HG03139 (cell line): ENCODE results near the gene ITGB2.

Experiments
- ATAC-seq: cut with Tn5 transposase; IDR thresholded peaks from one replicate; pipeline ENCODE4 v1.9.1; 2021; ENCODE audit not compliant: unreplicated experiment

The ITGB2 gene

DNA sequence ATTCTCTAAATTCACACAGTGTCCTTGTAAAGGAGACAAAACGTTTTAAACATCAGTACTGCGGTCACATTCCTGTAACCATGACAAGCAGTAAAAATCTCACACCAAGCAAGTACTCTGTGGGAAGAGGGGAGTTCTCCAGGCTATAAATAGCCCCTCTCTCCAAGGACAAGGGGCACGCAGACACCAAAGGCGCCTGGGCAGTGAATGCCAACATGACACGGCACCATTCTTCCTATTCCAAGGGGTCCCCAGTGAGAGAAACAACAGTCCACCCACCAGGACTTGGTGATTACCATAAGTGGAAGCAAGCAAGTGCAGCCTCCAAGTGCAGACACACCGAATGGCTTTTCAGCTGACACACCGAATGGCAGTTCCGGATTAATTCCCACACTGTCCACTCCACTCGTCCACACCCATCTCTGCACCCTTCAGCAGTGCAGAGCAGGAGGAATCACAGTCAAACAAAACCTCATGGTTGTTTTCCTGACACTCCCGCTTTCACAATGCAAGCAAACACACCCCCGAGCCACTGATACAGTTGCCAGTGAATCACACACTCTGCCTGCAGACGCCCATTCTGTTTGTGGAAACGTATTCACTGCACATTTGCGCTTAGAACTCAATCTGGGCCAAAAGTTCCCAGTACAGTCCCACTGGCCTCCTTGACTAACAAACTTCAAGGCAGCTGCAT, 49.0 kb downstream of the ITGB2 start:
- no peak for ATAC-seq

GRCh38 chr21:44870748-44871495, 49.8 kb downstream of the ITGB2 start:
- no peak for ATAC-seq

GRCh38 chr21:44869781-44870747, 50.6 kb downstream of the ITGB2 start:
- no peak for ATAC-seq

- no peak for ATAC-seq
Measured at GRCh38 chr21:44868707-44869106, 52.0 kb downstream of the ITGB2 start.

DNA sequence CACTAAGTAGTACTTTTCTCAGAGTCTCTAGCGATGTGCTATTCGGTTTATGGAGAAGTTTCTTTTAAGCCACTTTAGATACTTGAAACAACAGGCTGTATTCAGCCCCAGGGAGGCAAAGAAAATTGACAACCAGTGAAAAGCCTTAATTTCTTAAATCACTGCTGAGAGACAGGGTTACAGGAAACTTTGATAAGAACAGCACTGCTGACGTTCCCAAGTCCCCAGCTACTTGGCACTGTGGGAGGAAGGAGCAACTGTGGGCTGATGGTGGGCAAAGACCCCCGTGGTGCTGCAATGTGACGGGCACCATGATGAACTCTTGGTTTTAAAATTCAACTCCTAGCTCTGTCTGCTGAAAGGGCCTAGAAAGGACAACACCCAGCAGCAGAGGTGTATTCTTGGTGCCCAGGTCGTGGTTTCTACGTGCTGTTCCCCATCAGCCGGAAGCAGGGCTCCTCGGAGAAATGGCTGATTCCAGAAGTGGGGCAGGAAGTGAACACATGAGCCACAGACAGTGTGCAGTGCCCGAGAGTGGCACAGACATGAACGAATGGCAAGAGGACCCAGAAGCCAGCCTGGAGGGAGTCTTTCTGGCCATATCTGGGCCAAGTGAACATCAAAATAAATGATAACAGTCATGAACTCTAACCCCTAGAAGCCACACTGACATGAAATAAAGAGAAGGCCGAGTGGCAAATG, 52.5 kb downstream of the ITGB2 start:
- ATAC-seq, result no peak

DNA sequence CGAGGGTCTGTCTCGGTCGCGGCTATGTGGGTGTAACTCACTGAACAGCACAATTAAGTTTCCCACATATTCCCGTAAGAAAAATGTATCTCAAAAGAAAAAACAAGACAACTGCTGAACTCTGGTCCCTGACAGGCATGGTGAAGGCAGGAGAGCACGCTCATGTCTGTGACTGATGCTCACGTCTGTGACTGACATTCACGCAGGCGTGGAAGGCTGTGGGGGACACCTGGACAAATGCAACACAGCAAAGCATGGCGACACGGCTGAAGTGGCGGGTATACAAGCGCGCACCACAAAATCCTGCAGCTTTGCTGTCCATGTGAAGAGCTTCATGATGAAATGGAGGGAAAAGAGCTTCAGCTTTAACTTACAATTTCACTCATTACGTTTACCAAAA, 53.2 kb downstream of the ITGB2 start:
- ATAC-seq, result no peak

DNA sequence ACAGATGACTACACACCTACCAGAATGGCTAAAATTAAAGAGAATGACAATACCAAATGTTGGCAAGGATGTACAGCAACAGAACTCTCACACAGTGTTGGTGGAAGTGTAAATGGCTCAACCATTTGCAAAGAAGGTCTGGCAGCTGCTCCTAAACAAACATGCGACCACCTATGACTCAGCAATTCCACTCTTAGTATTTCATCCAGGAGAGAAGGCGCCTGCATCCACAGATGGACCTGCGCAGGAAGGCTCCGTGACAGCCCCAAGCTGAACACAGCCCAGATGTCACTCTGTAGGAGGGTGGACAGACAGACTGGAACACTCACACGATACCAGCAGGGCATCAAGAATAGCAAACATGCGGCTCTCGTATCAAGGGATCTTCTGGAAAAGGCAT, 53.9 kb downstream of the ITGB2 start:
- no peak for ATAC-seq

- no peak for ATAC-seq
Measured at GRCh38 chr21:44865561-44866280, 55.0 kb downstream of the ITGB2 start.

- no peak for ATAC-seq
Measured at GRCh38 chr21:44862869-44863685, 57.6 kb downstream of the ITGB2 start.

DNA sequence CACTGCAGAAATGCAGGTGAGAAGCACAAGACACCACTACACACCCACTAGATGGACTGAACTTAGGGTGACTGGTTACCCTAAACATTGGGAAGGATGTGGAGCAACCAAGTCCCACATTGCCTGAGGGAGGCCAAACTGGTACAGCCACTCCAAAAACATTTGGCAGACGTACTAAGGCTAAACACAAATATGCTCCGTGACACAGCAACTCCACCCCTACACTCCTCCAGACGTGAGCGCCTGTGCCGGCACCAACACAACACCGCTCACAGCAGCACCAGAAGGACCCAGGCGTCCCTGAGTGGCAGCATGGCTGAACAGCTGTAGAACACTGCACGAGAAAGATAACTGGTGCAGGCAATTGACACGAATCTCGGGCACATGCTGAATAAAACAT, 61.9 kb downstream of the ITGB2 start:
- ATAC-seq, result no peak

- ATAC-seq, result no peak
Measured at GRCh38 chr21:44858291-44858690, 62.4 kb downstream of the ITGB2 start.

DNA sequence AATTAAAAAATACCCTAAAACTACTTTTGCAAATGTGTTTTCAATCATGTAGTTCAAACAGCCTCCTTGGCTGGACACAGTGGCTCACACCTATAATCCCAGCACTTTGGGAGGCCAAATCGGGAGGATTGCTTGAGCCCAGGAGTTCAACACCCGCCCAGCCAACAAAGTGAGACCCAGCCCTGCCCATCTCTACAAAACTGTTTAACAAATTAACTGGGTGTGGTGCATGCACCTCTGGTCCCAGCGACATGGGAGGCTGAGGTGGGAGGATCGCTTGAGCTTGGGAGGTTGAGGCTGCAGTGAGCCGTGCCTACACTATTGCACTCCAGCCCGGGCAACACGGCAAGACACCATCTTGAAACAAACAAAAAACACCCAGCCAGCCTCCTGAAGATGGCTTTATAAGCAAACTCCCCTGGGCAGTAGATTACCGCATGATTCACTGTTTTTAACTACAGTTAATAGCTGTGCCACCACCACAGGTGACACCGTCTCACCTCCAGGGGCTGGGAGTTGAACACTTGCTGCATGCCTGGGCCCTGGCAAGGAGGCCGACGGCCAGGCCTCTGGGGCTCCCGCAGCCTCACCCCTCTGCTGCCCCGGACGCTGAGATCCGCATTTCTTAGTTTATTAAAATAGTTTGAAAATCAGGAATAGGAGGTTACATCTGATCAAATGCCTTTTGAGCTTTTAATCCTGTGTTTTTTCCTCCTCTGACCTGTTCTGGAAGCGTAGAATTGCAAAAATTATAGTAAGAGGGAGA, 63.4 kb downstream of the ITGB2 start:
- ATAC-seq, result no peak

- ATAC-seq, result no peak
Measured at GRCh38 chr21:44856131-44856530, 64.6 kb downstream of the ITGB2 start.

GRCh38 chr21:44855572-44855971, 65.1 kb downstream of the ITGB2 start:
- no peak for ATAC-seq

DNA sequence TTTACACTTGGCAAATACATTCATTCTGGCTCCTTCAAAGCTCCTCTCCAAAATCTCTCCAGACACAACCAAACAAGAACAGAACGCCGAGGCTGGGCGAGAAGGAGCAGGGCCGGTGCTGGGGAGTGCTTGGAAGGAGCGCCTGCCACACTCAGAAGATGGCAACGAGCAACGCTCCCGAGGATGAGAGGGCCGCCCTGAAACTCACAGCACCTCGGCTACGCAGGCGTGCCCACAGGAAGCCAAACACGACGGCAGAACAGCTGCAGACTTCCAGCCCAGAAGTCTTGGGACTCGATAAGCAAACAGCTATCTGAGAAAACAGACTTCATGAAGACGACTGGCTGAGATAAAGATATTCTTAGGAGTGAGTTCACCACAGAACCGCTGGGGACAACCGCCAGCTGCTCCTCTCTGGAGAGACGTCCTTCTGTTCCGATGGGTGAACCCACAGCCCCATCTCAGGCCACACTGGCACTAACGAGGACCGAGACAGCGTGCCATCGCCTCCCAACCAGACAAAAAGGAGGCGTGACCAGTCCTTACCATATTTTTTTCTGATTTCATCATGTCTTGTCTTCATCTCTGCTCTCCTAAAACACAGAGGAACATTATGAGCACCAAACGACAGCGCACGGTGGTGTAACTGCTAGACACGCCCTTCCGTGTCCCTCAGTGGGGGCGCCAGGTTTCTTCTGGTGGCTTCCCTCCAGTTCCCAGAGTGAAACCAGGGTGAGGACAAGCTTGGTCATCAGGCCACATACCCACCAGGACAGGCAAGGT, 65.8 kb downstream of the ITGB2 start:
- no peak for ATAC-seq

- ATAC-seq, result no peak
Measured at GRCh38 chr21:44854391-44854663, 66.4 kb downstream of the ITGB2 start.

DNA sequence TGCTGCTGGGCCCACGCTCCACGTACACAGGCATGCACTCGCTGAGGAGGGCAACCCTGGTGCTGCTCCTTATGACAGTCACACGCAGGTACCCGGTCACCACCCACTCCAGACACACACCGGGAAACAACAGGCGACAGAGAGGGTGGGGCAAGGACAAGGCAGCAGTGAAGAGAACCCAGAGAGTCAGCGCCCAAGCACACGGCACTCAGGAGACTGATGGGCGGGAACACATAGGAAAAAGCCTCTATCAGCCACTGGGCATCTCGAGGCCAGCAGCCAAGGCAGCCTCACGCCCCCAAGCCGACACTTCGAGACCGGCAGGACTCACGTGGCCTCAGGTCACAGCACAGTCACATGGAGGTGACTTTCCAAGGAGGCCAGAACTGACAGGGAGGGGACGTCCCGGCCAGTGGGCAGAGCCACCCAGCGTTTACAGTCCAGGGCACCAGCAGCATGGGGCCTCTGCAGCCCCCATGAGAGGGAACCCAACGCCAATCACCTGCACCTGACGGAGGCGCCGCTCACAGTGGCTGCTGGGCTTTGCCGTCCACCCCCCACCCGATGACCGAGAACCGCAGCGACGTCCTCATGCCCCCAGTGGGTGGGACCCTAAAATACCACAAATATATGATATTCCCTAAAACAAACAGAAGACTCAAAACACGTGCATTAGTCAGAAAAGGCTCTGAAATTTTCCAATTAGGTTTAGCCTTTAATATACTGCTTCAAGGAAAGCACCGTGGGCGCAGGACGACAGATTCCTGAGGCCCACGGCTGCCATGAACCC, 66.9 kb downstream of the ITGB2 start:
- no peak for ATAC-seq
